Activated T-helper 2 cell treated with anti-CD3 and anti-CD28 coated beads, Interferon-gamma antibody, Interleukin-2, Interleukin-4, amounts not matched to agents 10 μg/mL and 5 μg/mL and 100 μg/mL, durations not matched to agents 14 hours and 24 hours and 36 hours (primary cell): ENCODE results near the gene CLIP4. TPM values are rescaled to one million over a fixed set of nuclear protein-coding genes. Genes with fewer than 3 reads are reported as not detected.

Source experiments
- DNase-seq: peaks from one replicate; pipeline ENCODE4 v3.0.0; 2021; ENCODE audit warnings: low spot score
- H3K27ac Mint-ChIP-seq: one replicate; pipeline ENCODE4 v1.8.0; 2021; ENCODE audit warnings: mixed read lengths
- H3K27me3 Mint-ChIP-seq: one replicate; pipeline ENCODE4 v1.8.0; 2021; ENCODE audit warnings: low read depth, mixed read lengths
- H3K36me3 Mint-ChIP-seq: one replicate; pipeline ENCODE4 v1.8.0; 2021; ENCODE audit warnings: low read depth, mixed read lengths
- H3K4me1 Mint-ChIP-seq: one replicate; pipeline ENCODE4 v1.8.0; 2021; ENCODE audit warnings: low read depth, mixed read lengths
- H3K4me3 Mint-ChIP-seq: one replicate; pipeline ENCODE4 v1.8.0; 2021; ENCODE audit warnings: low read depth, mild to moderate bottlenecking, moderate library complexity, mixed read lengths
- H3K9me3 Mint-ChIP-seq: one replicate; pipeline ENCODE4 v1.8.0; 2021; ENCODE audit warnings: mixed read lengths
- intact Hi-C: fragments of 100-400 bp; cut with micrococcal nuclease; formaldehyde crosslinking; loops from one replicate; pipeline ENCODE4 v1.15.1; 2023
- total RNA-seq: library from RNA; stranded (reverse); gene quantifications from 2 replicates; pipeline ENCODE4 v1.2.3, GENCODE V29; 2022

CLIP4 gene
- total RNA-seq, 1 donor from 2014 or later, result 21.5 TPM

- H3K4me1 Mint-ChIP-seq, result no peaks in the 10 kb centered on the region
- no peak for DNase-seq
These were observed 123.3 kb downstream of the CLIP4 start for GRCh38 chr2:29238497-29238896.

More at GRCh38 chr2:29238497-29238896, 123.3 kb downstream of the CLIP4 start:
- peaks cover 7% of the 10 kb centered on the region for H3K27me3 Mint-ChIP-seq
- no peak overlapping the region for H3K27ac Mint-ChIP-seq
- intact Hi-C loops, result no loop called here
- H3K36me3 Mint-ChIP-seq, result no peaks in the 10 kb centered on the region
- no peak overlapping the region for H3K4me3 Mint-ChIP-seq
- no peaks in the 10 kb centered on the region for H3K9me3 Mint-ChIP-seq

Other genes with a start within 250 kb of the CLIP4 start
- 15.1 and 17.3 TPM in 2 replicates for gene TRMT61B, start 245.1 kb upstream of the CLIP4 start, total RNA-seq
- gene WDR43, start 220.7 kb upstream of the CLIP4 start, total RNA-seq, result 117 and 128 TPM in 2 replicates
- gene TOGARAM2, start 134.1 kb upstream of the CLIP4 start, total RNA-seq, result 3.0 and 4.0 TPM in 2 replicates
- not detected in 2 replicates for gene PCARE, start 40.9 kb upstream of the CLIP4 start, total RNA-seq